ENCODE results near the gene FKBP7. TPM values are rescaled to one million over a fixed set of nuclear protein-coding genes. Genes with fewer than 3 reads are reported as not detected.

FKBP7 gene
- total RNA-seq, 1 experiment from 2014 or later: 18.4 TPM

- Histone ChIP-seq H3K4me1 (ENCODE audit: insufficient read depth, low read length, poor library complexity, severe bottlenecking) (peaks cover 16% of the 10 kb centered on the region), H3K36me3 (ENCODE audit: insufficient read depth, low read length, poor library complexity, severe bottlenecking) (peaks cover 19% of the 10 kb centered on the region), H3K27me3 (replicated peaks; ENCODE audit: insufficient read depth, low read depth, low read length, poor library complexity) (no peaks in the 10 kb centered on the region), H3K27ac (ENCODE audit: low read depth, low read length, poor library complexity, severe bottlenecking) (peak overlapping the region; percentile 97), H3K9me3 (ENCODE audit: low read depth, low read length, poor library complexity, severe bottlenecking) (no peaks in the 10 kb centered on the region), H3K4me3 (ENCODE audit: low read depth, low read length, poor library complexity, severe bottlenecking) (peak overlapping the region; percentile 83)
- BruUV-seq (replicated peaks): no TSS peak
- POLR2A ChIA-PET (ENCODE audit: low non-redundant PET): interaction anchor here (0.5 kb wide), 1 partner anchor 9 kb away, joined by 8 read pairs; no protein-coding TSS in a partner anchor
- CTCF ChIA-PET: interaction anchor here (0.9 kb wide), 1 partner anchor 37 kb away, joined by 3 read pairs; no protein-coding TSS in a partner anchor
- no peak for TF ChIP-seq EZH2 (IDR thresholded peaks at IDR 0.05; ENCODE audit: borderline replicate concordance, low read depth, low read length, poor library complexity, severe bottlenecking)
- TF ChIP-seq, protein P1, sequence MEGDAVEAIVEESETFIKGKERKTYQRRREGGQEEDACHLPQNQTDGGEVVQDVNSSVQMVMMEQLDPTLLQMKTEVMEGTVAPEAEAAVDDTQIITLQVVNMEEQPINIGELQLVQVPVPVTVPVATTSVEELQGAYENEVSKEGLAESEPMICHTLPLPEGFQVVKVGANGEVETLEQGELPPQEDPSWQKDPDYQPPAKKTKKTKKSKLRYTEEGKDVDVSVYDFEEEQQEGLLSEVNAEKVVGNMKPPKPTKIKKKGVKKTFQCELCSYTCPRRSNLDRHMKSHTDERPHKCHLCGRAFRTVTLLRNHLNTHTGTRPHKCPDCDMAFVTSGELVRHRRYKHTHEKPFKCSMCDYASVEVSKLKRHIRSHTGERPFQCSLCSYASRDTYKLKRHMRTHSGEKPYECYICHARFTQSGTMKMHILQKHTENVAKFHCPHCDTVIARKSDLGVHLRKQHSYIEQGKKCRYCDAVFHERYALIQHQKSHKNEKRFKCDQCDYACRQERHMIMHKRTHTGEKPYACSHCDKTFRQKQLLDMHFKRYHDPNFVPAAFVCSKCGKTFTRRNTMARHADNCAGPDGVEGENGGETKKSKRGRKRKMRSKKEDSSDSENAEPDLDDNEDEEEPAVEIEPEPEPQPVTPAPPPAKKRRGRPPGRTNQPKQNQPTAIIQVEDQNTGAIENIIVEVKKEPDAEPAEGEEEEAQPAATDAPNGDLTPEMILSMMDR (conservative IDR thresholded peaks at IDR 0.05; ENCODE audit: low read depth, low read length): no peak
- intact Hi-C loops (cut with micrococcal nuclease; ENCODE audit: unreplicated experiment): no loop called here
- DNase-seq (ENCODE audit: low spot score): no peak
These were observed 28.0 kb downstream of the FKBP7 start for GRCh38 chr2:178450524-178450773.

- H3K9me3 ChIP-seq (ENCODE audit: low read depth, low read length, poor library complexity, severe bottlenecking): no peaks in the 10 kb centered on the region
- H3K4me3 ChIP-seq (ENCODE audit: low read depth, low read length, poor library complexity, severe bottlenecking): peak overlapping the region; percentile 83
- H3K4me1 ChIP-seq (ENCODE audit: insufficient read depth, low read length, poor library complexity, severe bottlenecking): peaks cover 16% of the 10 kb centered on the region
- TF ChIP-seq EZH2 (IDR thresholded peaks at IDR 0.05; ENCODE audit: borderline replicate concordance, low read depth, low read length, poor library complexity, severe bottlenecking): no peak
- TF ChIP-seq, protein P1 (conservative IDR thresholded peaks at IDR 0.05; ENCODE audit: low read depth, low read length): no peak
- intact Hi-C loops (cut with micrococcal nuclease; ENCODE audit: unreplicated experiment): no loop called here
- no peak for DNase-seq (ENCODE audit: low spot score)
- CTCF ChIA-PET: no interaction called here
- H3K27me3 ChIP-seq (replicated peaks; ENCODE audit: insufficient read depth, low read depth, low read length, poor library complexity): no peaks in the 10 kb centered on the region
- peak overlapping the region; percentile 97 for H3K27ac ChIP-seq (ENCODE audit: low read depth, low read length, poor library complexity, severe bottlenecking)
- POLR2A ChIA-PET (ENCODE audit: low non-redundant PET): no interaction called here
- BruUV-seq (replicated peaks): TSS peak; percentile 38
- peaks cover 25% of the 10 kb centered on the region for H3K36me3 ChIP-seq (ENCODE audit: insufficient read depth, low read length, poor library complexity, severe bottlenecking)
These were observed 28.5 kb downstream of the FKBP7 start for GRCh38 chr2:178449700-178450523.

DNA sequence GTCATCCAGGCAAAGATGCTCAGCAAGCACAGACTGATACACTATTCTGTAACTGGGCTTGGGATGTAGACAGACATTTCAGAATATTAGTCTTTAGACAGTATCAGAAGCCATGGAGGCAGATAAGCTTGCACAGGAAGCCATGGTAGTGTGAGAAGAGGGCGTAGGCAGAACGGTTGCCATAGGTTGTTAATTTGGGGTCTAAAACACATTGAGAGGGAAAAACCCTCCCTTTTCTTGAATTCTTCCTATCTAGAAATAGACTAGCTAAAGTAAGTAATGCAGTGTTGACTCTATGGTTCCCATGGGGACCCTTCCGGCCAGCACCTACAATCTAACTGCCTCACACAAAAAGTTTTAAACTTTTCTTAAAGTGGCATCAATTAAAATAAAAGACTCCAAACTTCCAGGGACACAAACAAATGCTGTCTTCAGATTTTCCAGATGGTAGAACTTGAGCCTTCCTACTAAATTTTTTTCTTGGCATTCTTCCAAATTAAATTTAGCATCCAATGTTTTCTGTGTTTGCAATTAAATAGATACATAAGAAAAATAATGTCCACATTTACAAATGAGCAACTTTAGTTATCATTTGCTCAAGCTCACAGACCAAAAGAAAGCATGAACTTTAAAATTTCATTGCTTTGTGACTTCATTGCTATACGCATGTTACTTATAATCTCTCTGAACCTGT lies 29.3 kb downstream of the FKBP7 start:
- H3K4me3 ChIP-seq (ENCODE audit: low read depth, low read length, poor library complexity, severe bottlenecking): peak overlapping the region; percentile 83
- POLR2A ChIA-PET (ENCODE audit: low non-redundant PET): no interaction called here
- TF ChIP-seq EZH2 (IDR thresholded peaks at IDR 0.05; ENCODE audit: borderline replicate concordance, low read depth, low read length, poor library complexity, severe bottlenecking): no peak
- TF ChIP-seq, protein P1 (conservative IDR thresholded peaks at IDR 0.05; ENCODE audit: low read depth, low read length): no peak

More for the DNA sequence above, 29.3 kb downstream of the FKBP7 start:
- H3K27me3 ChIP-seq (replicated peaks; ENCODE audit: insufficient read depth, low read depth, low read length, poor library complexity): no peaks in the 10 kb centered on the region
- intact Hi-C loops (cut with micrococcal nuclease; ENCODE audit: unreplicated experiment): no loop called here
- CTCF ChIA-PET: no interaction called here
- H3K9me3 ChIP-seq (ENCODE audit: low read depth, low read length, poor library complexity, severe bottlenecking): no peaks in the 10 kb centered on the region
- DNase-seq (ENCODE audit: low spot score): no peak
- H3K4me1 ChIP-seq (ENCODE audit: insufficient read depth, low read length, poor library complexity, severe bottlenecking): peaks cover 16% of the 10 kb centered on the region
- BruUV-seq (replicated peaks): no TSS peak
- peaks cover 31% of the 10 kb centered on the region for H3K36me3 ChIP-seq (ENCODE audit: insufficient read depth, low read length, poor library complexity, severe bottlenecking)
- peak overlapping the region; percentile 97 for H3K27ac ChIP-seq (ENCODE audit: low read depth, low read length, poor library complexity, severe bottlenecking)

Measured in A673 (cell line).